PC-3 (cell line): ENCODE measurements around the gene UFM1. TPM values are rescaled to one million over a fixed set of nuclear protein-coding genes. Genes with fewer than 3 reads are reported as not detected.
"Not testable (repeated sequence)": the region's sequence is repeated elsewhere in the genome, so short reads cannot be mapped to it uniquely, and the experiment has no call there.

Source experiments
- ATAC-seq: fragments of 200-7000 bp; cut with Tn5 transposase; 2 replicates; pipeline ENCODE4 v1.9.1; 2020; ENCODE audit warnings: mild to moderate bottlenecking, moderate library complexity
- BruUV-seq: library from RNA; stranded (reverse); fragments of 400-500 nt; replicated peaks from 2 replicates; lab custom pipeline; 2021; lab: Mats Ljungman, UMichigan
- CTCF ChIA-PET: fragments of 300-600 bp; sonication (Branson Sonifier 250); formaldehyde crosslinking; loops from one replicate; lab custom pipeline; 2022; ENCODE audit warnings: antibody characterized with exemption; lab: Charles Lee
- POLR2A ChIA-PET: fragments of 300-600 bp; sonication (Branson Sonifier 250); formaldehyde crosslinking; loops from one replicate; lab custom pipeline; 2022; ENCODE audit warnings: antibody characterized with exemption; ENCODE audit not compliant: unreplicated experiment; lab: Charles Lee
- DNase-seq: peaks from one replicate; pipeline ENCODE4 v3.0.0-alpha.2; 2015
- H2AFZ ChIP-seq: fragments of 300-600 bp; sonication (generic); 2 replicates; pipeline ENCODE4 v1.6.0; 2016; ENCODE audit warnings: antibody characterized with exemption, low read length
- H3F3A ChIP-seq: fragments of 300-600 bp; sonication (generic); one replicate; pipeline ENCODE4 v1.6.0; 2017; ENCODE audit warnings: antibody characterized with exemption, low read length, control low read depth, mild to moderate bottlenecking; ENCODE audit not compliant: unreplicated experiment
- H3K27ac ChIP-seq: fragments of 300-600 bp; sonication (generic); 2 replicates; pipeline ENCODE4 v1.5.1; 2016; ENCODE audit warnings: mild to moderate bottlenecking, low read length
- H3K27me3 ChIP-seq: fragments of 300-600 bp; sonication (generic); 2 replicates; pipeline ENCODE4 v1.6.1; 2016; ENCODE audit warnings: low read length, mixed read lengths
- H3K36me3 ChIP-seq: fragments of 300-600 bp; sonication (generic); 2 replicates; pipeline ENCODE4 v1.6.1; 2016; ENCODE audit warnings: low read depth, mixed run types, low read length, mixed read lengths
- H3K4me1 ChIP-seq: fragments of 300-600 bp; sonication (generic); 2 replicates; pipeline ENCODE4 v1.5.1; 2016; ENCODE audit warnings: low read length; ENCODE audit not compliant: insufficient read depth
- H3K4me2 ChIP-seq: fragments of 300-600 bp; sonication (generic); 2 replicates; pipeline ENCODE4 v1.6.0; 2016; ENCODE audit warnings: low read length
- H3K4me3 ChIP-seq: fragments of 300-600 bp; sonication (generic); 2 replicates; pipeline ENCODE4 v1.5.1; 2016; ENCODE audit warnings: mild to moderate bottlenecking, low read length, mixed read lengths
- H3K79me2 ChIP-seq: fragments of 300-600 bp; sonication (generic); 2 replicates; pipeline ENCODE4 v1.6.1; 2017; ENCODE audit warnings: low read length, mixed read lengths
- H3K9ac ChIP-seq: fragments of 300-600 bp; sonication (generic); 2 replicates; pipeline ENCODE4 v1.6.0; 2016; ENCODE audit warnings: mild to moderate bottlenecking, low read length
- H3K9me2 ChIP-seq: fragments of 300-600 bp; sonication (generic); replicated peaks from 2 replicates; pipeline ENCODE4 v1.6.1; 2016; ENCODE audit warnings: mixed run types, low read length, mixed read lengths
- H3K9me3 ChIP-seq: fragments of 300-600 bp; sonication (generic); 2 replicates; pipeline ENCODE4 v1.6.1; 2016; ENCODE audit warnings: low read length, mixed read lengths
- H4K20me1 ChIP-seq: fragments of 300-600 bp; sonication (generic); 2 replicates; pipeline ENCODE4 v1.6.1; 2016; ENCODE audit warnings: low read length, mixed read lengths
- CTCF ChIP-seq: fragments of 300-600 bp; sonication (generic); conservative IDR thresholded peaks from 2 replicates; pipeline ENCODE4 v1.5.1; 2017; ENCODE audit warnings: antibody characterized with exemption, low read depth, mild to moderate bottlenecking, low read length
- EZH2 ChIP-seq: fragments of 300-600 bp; sonication (generic); IDR thresholded peaks from one replicate; pipeline ENCODE4 v1.6.1; 2017; ENCODE audit warnings: antibody characterized with exemption, mild to moderate bottlenecking, low read length; ENCODE audit not compliant: unreplicated experiment
- EZH2phosphoT487 ChIP-seq: fragments of 300-600 bp; sonication (generic); IDR thresholded peaks from 2 replicates; pipeline ENCODE4 v1.6.1; 2018; ENCODE audit warnings: mild to moderate bottlenecking, antibody characterized with exemption, low read length, borderline replicate concordance
- intact Hi-C: fragments of 100-400 bp; cut with micrococcal nuclease; formaldehyde crosslinking; loops from 2 replicates; pipeline ENCODE4 v1.9.0; 2023
- total RNA-seq: library from RNA; depleted of rRNA; stranded (reverse); fragments of >200 nt; gene quantifications from 2 replicates; pipeline ENCODE4 v1.2.3, GENCODE V29; 2014

The UFM1 gene
- total RNA-seq, 1 experiment from 2014 or later: 30.3 TPM

GRCh38 chr13:38366954-38367645 is 17.4 kb downstream of the UFM1 start:
- H3K79me2 ChIP-seq: no peaks in the 10 kb centered on the region
- DNase-seq (peak; percentile 79), ATAC-seq (peak; percentile 95)
- H3K36me3 ChIP-seq: no peaks in the 10 kb centered on the region; the same call in 1 of the 2 replicates
- intact Hi-C loops: loop anchor here (2.0 to 5.0 kb wide), 2 partner anchors 50 to 160 kb away; no protein-coding TSS in a partner anchor
- H3K4me2 ChIP-seq: peak overlapping the region; percentile 53
- peak overlapping the region; percentile 97 for H3K27ac ChIP-seq
- no peaks in the 10 kb centered on the region for H3F3A ChIP-seq
- ChIA-PET POLR2A (no interaction called here), CTCF (no interaction called here)
- H3K4me3 ChIP-seq: peak overlapping the region; percentile 21; the same call in 1 of the 2 replicates
- no peaks in the 10 kb centered on the region for H3K9me2 ChIP-seq
- H2AFZ ChIP-seq: no peak overlapping the region
- peaks cover 22% of the 10 kb centered on the region for H3K4me1 ChIP-seq
- TF ChIP-seq CTCF (no peak), EZH2 (no peak), EZH2phosphoT487 (no peak)
- no peaks in the 10 kb centered on the region for H3K27me3 ChIP-seq
- no TSS peak for BruUV-seq
- no peaks in the 10 kb centered on the region for H4K20me1 ChIP-seq
- peak overlapping the region; percentile 60 for H3K9ac ChIP-seq
- no peaks in the 10 kb centered on the region for H3K9me3 ChIP-seq

GRCh38 chr13:38369058-38369457 is 19.4 kb downstream of the UFM1 start:
- intact Hi-C loops: loop anchor here (5.0 kb wide), 1 partner anchor 158 kb away; no protein-coding TSS in a partner anchor
- Histone ChIP-seq H3K4me2 (no peak overlapping the region), H3K4me1 (peaks cover 22% of the 10 kb centered on the region), H3K36me3 (no peaks in the 10 kb centered on the region), H2AFZ (no peak overlapping the region), H3K4me3 (no peak overlapping the region), H3K27me3 (no peaks in the 10 kb centered on the region), H3K27ac (no peak overlapping the region), H4K20me1 (no peaks in the 10 kb centered on the region), H3K79me2 (no peaks in the 10 kb centered on the region), H3K9me3 (no peaks in the 10 kb centered on the region), H3K9ac (no peak overlapping the region), H3F3A (no peaks in the 10 kb centered on the region), H3K9me2 (no peaks in the 10 kb centered on the region)
- ChIA-PET POLR2A (no interaction called here), CTCF (no interaction called here)
- DNase-seq (no peak), ATAC-seq (no peak)
- no TSS peak for BruUV-seq
- TF ChIP-seq EZH2phosphoT487: no peak
- TF ChIP-seq CTCF: no peak
- TF ChIP-seq EZH2: no peak

- DNase-seq, H4K20me1 ChIP-seq, H3K9ac ChIP-seq, H3K9me3 ChIP-seq, H3K79me2 ChIP-seq, H2AFZ ChIP-seq, H3K27me3 ChIP-seq, ATAC-seq, BruUV-seq, H3K4me2 ChIP-seq, H3K4me3 ChIP-seq, intact Hi-C loops, H3F3A ChIP-seq, H3K36me3 ChIP-seq, POLR2A ChIA-PET, CTCF ChIA-PET, H3K27ac ChIP-seq, H3K9me2 ChIP-seq: not testable (repeated sequence)
- peaks cover 22% of the 10 kb centered on the region for H3K4me1 ChIP-seq
These were observed 20.4 kb downstream of the UFM1 start for GRCh38 chr13:38370096-38370495.
